Keratinocyte (primary cell): Measurements from ENCODE around the gene CARMIL1. TPM values are rescaled to one million over a fixed set of nuclear protein-coding genes. Genes with fewer than 3 reads are reported as not detected.

Experiments used
- DNase-seq: peaks from one replicate; pipeline ENCODE4 v3.0.0-alpha.2; 2011; ENCODE audit warnings: low read depth, missing footprints, low spot score
- FAIRE-seq: peaks from 2 replicates; lab custom pipeline; 2011; peaks lifted over from hg19 to GRCh38; lab: Jason Lieb, UNC
- H2AFZ ChIP-seq: 2 replicates; pipeline ENCODE4 v1.6.0; 2012; ENCODE audit warnings: low read length, control low read depth, inconsistent platforms; ENCODE audit not compliant: control insufficient read depth
- H3K27ac ChIP-seq: 2 replicates; pipeline ENCODE4 v1.5.1; 2011; ENCODE audit warnings: low read length; ENCODE audit not compliant: control insufficient read depth, insufficient read depth
- H3K27me3 ChIP-seq: 3 replicates; pipeline ENCODE4 v1.6.0; 2011; ENCODE audit warnings: low read length; ENCODE audit not compliant: control insufficient read depth, insufficient read depth; ENCODE audit errors: extremely low read depth
- H3K36me3 ChIP-seq, 2 experiments: 2 replicates in 1 of 2; 3 replicates in 1 of 2; pipeline ENCODE4 v1.5.1; 2011; ENCODE audit warnings: low read length in 2 of 2, mild to moderate bottlenecking in 1 of 2; ENCODE audit not compliant: control insufficient read depth in 2 of 2, insufficient read depth in 2 of 2; ENCODE audit errors: extremely low read depth in 1 of 2
- H3K4me1 ChIP-seq: 3 replicates; pipeline ENCODE4 v1.5.1; 2011; ENCODE audit warnings: low read length; ENCODE audit not compliant: control insufficient read depth, insufficient read depth; ENCODE audit errors: extremely low read depth
- H3K4me2 ChIP-seq: 3 replicates; pipeline ENCODE4 v1.6.0; 2011; ENCODE audit warnings: low read depth, low read length; ENCODE audit not compliant: control insufficient read depth, insufficient read depth; ENCODE audit errors: extremely low read depth
- H3K4me3 ChIP-seq, 3 experiments: fragments of 200-600 bp in 1 of 3; sonication (generic) in 1 of 3; 2 replicates in 2 of 3; 3 replicates in 1 of 3; pipeline ENCODE4 v1.5.1; 2011 to 2016; ENCODE audit warnings: low read length in 3 of 3, mild to moderate bottlenecking in 3 of 3, control low read depth in 2 of 3, inconsistent platforms in 1 of 3, low read depth in 1 of 3, mixed read lengths in 1 of 3, mixed run types in 1 of 3, moderate library complexity in 1 of 3; ENCODE audit not compliant: control insufficient read depth in 2 of 3, insufficient read depth in 2 of 3; ENCODE audit errors: extremely low read depth in 1 of 3
- H3K79me2 ChIP-seq: 2 replicates; pipeline ENCODE4 v1.6.0; 2012; ENCODE audit warnings: low read length; ENCODE audit not compliant: control insufficient read depth, insufficient read depth
- H3K9ac ChIP-seq: 3 replicates; pipeline ENCODE4 v1.6.0; 2011; ENCODE audit warnings: low read length; ENCODE audit not compliant: control insufficient read depth, insufficient read depth; ENCODE audit errors: extremely low read depth
- H3K9me1 ChIP-seq: 3 replicates; pipeline ENCODE4 v1.6.0; 2011; ENCODE audit warnings: low read length; ENCODE audit not compliant: control insufficient read depth, insufficient read depth; ENCODE audit errors: extremely low read depth
- H3K9me3 ChIP-seq: 2 replicates; pipeline ENCODE4 v1.5.1; 2012; ENCODE audit warnings: low read depth, low read length; ENCODE audit not compliant: control insufficient read depth
- H4K20me1 ChIP-seq: 3 replicates; pipeline ENCODE4 v1.6.0; 2011; ENCODE audit warnings: low read length; ENCODE audit not compliant: control insufficient read depth, insufficient read depth; ENCODE audit errors: extremely low read depth
- EZH2 ChIP-seq: IDR thresholded peaks from one replicate; pipeline ENCODE4 v1.6.1; 2012; ENCODE audit warnings: inconsistent platforms, mild to moderate bottlenecking, low read length, moderate library complexity
- dilution Hi-C: fragments of 300-500 bp; cut with MboI; formaldehyde crosslinking; loops from one replicate; pipeline ENCODE4 v1.7.0; 2020; ENCODE audit warnings: low sequenced_read_pairs; ENCODE audit not compliant: extremely low pct_ligation_motif_present
- polyA plus RNA-seq, 5 experiments: library from polyadenylated mRNA; depleted of rRNA in 3 of 5; stranded (reverse) in 3 of 5; stranded (forward) in 1 of 5; unstranded in 1 of 5; fragments of >200 nt; gene quantifications; 1 replicate in 1 of 5; 2 replicates in 3 of 5; 3 replicates in 1 of 5; pipeline versions ENCODE4 v1.2.1 to v1.2.3, GENCODE V29; 2011 to 2012; ENCODE audit warnings: missing spikeins in 2 of 5, low read depth in 1 of 5, low replicate concordance in 1 of 5
- TF ChIP-seq, protein P1 (sequence below), 3 experiments: IDR thresholded peaks in 1 of 3; conservative IDR thresholded peaks in 1 of 3; optimal IDR thresholded peaks in 1 of 3; 2 replicates in 2 of 3; 3 replicates in 1 of 3; pipeline versions ENCODE3 to v1.5.1; 2011; ENCODE audit warnings: low read length in 3 of 3, mild to moderate bottlenecking in 3 of 3, moderate library complexity in 2 of 3, control low read depth in 1 of 3, inconsistent platforms in 1 of 3; ENCODE audit not compliant: insufficient read depth in 2 of 3; ENCODE audit errors: extremely low read depth in 1 of 3

Gene CARMIL1
- polyA plus RNA-seq, 1 donor (not counting 4 experiments of a cell fraction or from before 2014, with no cell fraction given) = 18.9 TPM

DNA sequence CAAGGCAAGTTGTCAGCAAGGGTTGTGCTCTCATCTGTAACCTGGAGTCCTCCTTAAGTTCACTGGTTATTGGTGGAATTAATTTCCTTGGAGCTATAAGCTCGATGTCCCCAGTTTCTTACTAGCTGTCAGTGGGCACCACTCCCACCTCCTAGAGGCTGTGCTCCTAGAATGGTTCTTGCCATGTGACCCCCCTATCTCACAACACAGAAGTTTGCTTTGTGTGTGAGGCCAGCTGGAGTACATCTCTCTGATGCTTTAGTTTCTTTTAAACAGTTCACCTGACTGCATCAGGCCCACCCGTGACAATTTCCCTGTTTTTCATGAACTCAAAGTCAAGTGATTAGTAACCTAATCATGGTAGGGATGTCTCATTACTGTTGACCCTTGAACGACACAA lies 193.7 kb downstream of the CARMIL1 start:
- DNase-seq = no peak

DNA sequence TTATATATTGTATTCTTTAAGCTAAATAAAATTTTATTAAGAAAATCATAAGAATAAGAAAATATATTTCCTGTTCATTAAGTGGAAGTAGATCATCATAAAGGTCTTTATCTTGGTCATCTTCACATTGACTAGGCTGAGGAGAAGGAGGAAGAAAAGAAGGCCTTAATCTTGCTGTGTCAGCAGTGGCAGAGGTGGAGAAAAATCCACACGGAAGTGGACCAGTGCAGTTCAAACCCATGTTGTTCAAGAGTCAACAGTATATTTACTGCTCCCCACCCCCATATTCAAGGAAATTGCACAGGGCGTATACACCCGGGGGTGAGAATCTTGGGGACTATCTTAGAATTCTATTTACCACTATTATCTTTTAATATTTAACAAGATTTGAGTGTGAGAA lies 194.3 kb downstream of the CARMIL1 start:
- Histone ChIP-seq H3K4me1 (peaks cover 13% of the 10 kb centered on the region), H4K20me1 (no peaks in the 10 kb centered on the region), H3K4me2 (no peak overlapping the region), H3K9me3 (no peaks in the 10 kb centered on the region), H3K27ac (no peak overlapping the region), H3K4me3 (no peak overlapping the region), H3K36me3 (peaks cover 0 to 4% of the 10 kb centered on the region in 2 experiments), H3K79me2 (no peaks in the 10 kb centered on the region), H3K27me3 (no peaks in the 10 kb centered on the region), H3K9ac (no peak overlapping the region), H2AFZ (no peak overlapping the region), H3K9me1 (no peaks in the 10 kb centered on the region)
- dilution Hi-C loops = no loop called here
- DNase-seq (no peak), FAIRE-seq (no peak)
- TF ChIP-seq, protein P1, sequence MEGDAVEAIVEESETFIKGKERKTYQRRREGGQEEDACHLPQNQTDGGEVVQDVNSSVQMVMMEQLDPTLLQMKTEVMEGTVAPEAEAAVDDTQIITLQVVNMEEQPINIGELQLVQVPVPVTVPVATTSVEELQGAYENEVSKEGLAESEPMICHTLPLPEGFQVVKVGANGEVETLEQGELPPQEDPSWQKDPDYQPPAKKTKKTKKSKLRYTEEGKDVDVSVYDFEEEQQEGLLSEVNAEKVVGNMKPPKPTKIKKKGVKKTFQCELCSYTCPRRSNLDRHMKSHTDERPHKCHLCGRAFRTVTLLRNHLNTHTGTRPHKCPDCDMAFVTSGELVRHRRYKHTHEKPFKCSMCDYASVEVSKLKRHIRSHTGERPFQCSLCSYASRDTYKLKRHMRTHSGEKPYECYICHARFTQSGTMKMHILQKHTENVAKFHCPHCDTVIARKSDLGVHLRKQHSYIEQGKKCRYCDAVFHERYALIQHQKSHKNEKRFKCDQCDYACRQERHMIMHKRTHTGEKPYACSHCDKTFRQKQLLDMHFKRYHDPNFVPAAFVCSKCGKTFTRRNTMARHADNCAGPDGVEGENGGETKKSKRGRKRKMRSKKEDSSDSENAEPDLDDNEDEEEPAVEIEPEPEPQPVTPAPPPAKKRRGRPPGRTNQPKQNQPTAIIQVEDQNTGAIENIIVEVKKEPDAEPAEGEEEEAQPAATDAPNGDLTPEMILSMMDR (optimal IDR thresholded peaks at IDR 0.05 in 1 of 3, IDR thresholded peaks at IDR 0.05 in 1 of 3, conservative IDR thresholded peaks at IDR 0.05 in 1 of 3; ENCODE audit: extremely low read depth in 1 of 3, insufficient read depth in 2 of 3, low read length in 3 of 3) = no peak
- no peak for TF ChIP-seq EZH2

More for the DNA sequence above, 193.7 kb downstream of the CARMIL1 start:
- Histone ChIP-seq H3K4me1 (peaks cover 13% of the 10 kb centered on the region), H3K4me3 (no peak overlapping the region), H3K27me3 (no peaks in the 10 kb centered on the region), H3K9me3 (no peaks in the 10 kb centered on the region), H3K4me2 (no peak overlapping the region), H2AFZ (no peak overlapping the region), H3K9me1 (no peaks in the 10 kb centered on the region), H3K9ac (no peak overlapping the region), H3K27ac (no peak overlapping the region), H4K20me1 (no peaks in the 10 kb centered on the region), H3K79me2 (no peaks in the 10 kb centered on the region), H3K36me3 (peaks cover 0 to 4% of the 10 kb centered on the region in 2 experiments)
- no peak for FAIRE-seq
- dilution Hi-C loops = no loop called here
- TF ChIP-seq, protein P1 (optimal IDR thresholded peaks at IDR 0.05 in 1 of 3, IDR thresholded peaks at IDR 0.05 in 1 of 3, conservative IDR thresholded peaks at IDR 0.05 in 1 of 3; ENCODE audit: extremely low read depth in 1 of 3, insufficient read depth in 2 of 3, low read length in 3 of 3) = no peak
- TF ChIP-seq EZH2 = no peak
